Ascending aorta (tissue), 2 donors: ENCODE data around the gene DPPA4. TPM values are rescaled to one million over a fixed set of nuclear protein-coding genes. Genes with fewer than 3 reads are reported as not detected.

Experiments used
- DNase-seq, 2 donors: peaks; one replicate each; pipeline ENCODE4 v3.0.0-alpha.2; 2019; ENCODE audit warnings: low spot score in 2 of 2
- H3K27ac ChIP-seq, 2 donors: fragments of 200-600 bp; sonication (generic); one replicate each; pipeline ENCODE4 v1.5.1; 2016 to 2017; ENCODE audit warnings: mild to moderate bottlenecking in 1 of 2
- H3K27me3 ChIP-seq: fragments of 200-600 bp; sonication (generic); one replicate; pipeline ENCODE4 v1.5.1; 2017
- H3K36me3 ChIP-seq, 2 donors: fragments of 200-600 bp; sonication (generic); one replicate each; pipeline ENCODE4 v1.5.1; 2016
- H3K4me1 ChIP-seq, 2 donors: fragments of 200-600 bp; sonication (generic); one replicate each; pipeline ENCODE4 v1.5.1; 2016 to 2017; ENCODE audit warnings: mild to moderate bottlenecking in 1 of 2
- H3K4me3 ChIP-seq, 2 donors: fragments of 200-600 bp; sonication (generic); one replicate each; pipeline ENCODE4 v1.5.1; 2016 to 2017; ENCODE audit warnings: mild to moderate bottlenecking in 1 of 2
- H3K9me3 ChIP-seq, 2 donors: fragments of 200-600 bp; sonication (generic); one replicate each; pipeline ENCODE4 v1.5.1; 2016
- intact Hi-C: fragments of 100-400 bp; cut with DNase I; formaldehyde crosslinking; loops from one replicate; pipeline ENCODE4 v1.15.1; 2023
- total RNA-seq: library from RNA; depleted of rRNA; stranded (reverse); fragments of >200 nt; gene quantifications from one replicate; pipeline ENCODE4 v1.1.0, GENCODE V29; 2016
- TF ChIP-seq, protein P1 (sequence below), 3 experiments: fragments of 200-600 bp in 2 of 3; fragments of 450-650 bp in 1 of 3; sonication (generic) in 2 of 3; IDR thresholded peaks; one replicate each; pipeline ENCODE4 v1.5.1; 2016 to 2019; ENCODE audit warnings: antibody characterized with exemption in 3 of 3, mild to moderate bottlenecking in 1 of 3, moderate library complexity in 1 of 3

The DPPA4 gene
- total RNA-seq, 1 donor from 2014 or later = not detected

DNA sequence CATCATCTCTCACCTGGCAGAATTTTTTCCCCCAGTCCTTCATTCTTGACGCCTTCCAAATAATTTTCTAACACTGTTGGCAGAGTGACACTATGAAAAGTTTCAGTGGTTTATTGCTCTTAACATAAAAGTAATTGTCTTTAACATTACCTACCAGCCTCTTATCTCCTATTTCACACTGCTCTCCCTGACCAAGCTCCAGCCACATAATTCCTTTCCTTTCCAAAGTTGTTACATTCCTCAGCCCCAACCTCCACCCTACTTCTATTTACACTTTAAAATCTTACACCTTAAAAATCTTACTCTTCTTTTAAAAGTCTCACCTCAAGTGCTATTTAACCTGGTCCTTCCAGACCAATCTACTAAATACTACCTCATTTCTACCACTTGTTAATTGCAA lies 2.8 kb downstream of the DPPA4 start:
- Histone ChIP-seq H3K4me1 (no peaks in the 10 kb centered on the region), H3K4me3 (no peak overlapping the region), H3K9me3 (no peaks in the 10 kb centered on the region), H3K27me3 (no peaks in the 10 kb centered on the region), H3K27ac (no peak overlapping the region), H3K36me3 (no peaks in the 10 kb centered on the region)
- intact Hi-C loops = no loop called here
- no peak for DNase-seq
- TF ChIP-seq, protein P1, sequence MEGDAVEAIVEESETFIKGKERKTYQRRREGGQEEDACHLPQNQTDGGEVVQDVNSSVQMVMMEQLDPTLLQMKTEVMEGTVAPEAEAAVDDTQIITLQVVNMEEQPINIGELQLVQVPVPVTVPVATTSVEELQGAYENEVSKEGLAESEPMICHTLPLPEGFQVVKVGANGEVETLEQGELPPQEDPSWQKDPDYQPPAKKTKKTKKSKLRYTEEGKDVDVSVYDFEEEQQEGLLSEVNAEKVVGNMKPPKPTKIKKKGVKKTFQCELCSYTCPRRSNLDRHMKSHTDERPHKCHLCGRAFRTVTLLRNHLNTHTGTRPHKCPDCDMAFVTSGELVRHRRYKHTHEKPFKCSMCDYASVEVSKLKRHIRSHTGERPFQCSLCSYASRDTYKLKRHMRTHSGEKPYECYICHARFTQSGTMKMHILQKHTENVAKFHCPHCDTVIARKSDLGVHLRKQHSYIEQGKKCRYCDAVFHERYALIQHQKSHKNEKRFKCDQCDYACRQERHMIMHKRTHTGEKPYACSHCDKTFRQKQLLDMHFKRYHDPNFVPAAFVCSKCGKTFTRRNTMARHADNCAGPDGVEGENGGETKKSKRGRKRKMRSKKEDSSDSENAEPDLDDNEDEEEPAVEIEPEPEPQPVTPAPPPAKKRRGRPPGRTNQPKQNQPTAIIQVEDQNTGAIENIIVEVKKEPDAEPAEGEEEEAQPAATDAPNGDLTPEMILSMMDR (IDR thresholded peaks at IDR 0.05) = no peak

DNA sequence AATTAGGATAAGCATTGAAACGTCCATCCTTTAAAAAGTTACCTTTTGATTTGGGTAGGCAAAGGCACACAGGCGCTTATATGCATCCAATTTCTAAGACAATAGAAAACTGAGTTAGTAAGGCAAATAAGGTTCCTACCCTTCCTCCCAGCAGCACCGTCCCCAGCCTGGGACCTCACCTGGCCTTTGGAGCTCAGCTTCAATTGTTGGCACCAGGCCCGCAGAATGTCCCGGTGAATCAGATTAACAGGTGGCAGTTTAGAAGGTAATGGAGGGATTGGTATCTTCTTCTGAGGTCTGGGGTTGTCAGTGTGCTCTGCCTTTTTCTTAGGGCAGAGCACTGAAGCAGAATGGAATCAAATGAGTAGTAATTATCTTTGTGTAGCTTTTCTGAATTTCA lies 5.7 kb downstream of the DPPA4 start:
- Histone ChIP-seq H3K9me3 (no peaks in the 10 kb centered on the region), H3K4me3 (no peak overlapping the region), H3K36me3 (no peaks in the 10 kb centered on the region), H3K27ac (no peak overlapping the region), H3K27me3 (no peaks in the 10 kb centered on the region), H3K4me1 (no peaks in the 10 kb centered on the region)
- TF ChIP-seq, protein P1 (IDR thresholded peaks at IDR 0.05) = no peak
- DNase-seq = no peak
- intact Hi-C loops = no loop called here

DNA sequence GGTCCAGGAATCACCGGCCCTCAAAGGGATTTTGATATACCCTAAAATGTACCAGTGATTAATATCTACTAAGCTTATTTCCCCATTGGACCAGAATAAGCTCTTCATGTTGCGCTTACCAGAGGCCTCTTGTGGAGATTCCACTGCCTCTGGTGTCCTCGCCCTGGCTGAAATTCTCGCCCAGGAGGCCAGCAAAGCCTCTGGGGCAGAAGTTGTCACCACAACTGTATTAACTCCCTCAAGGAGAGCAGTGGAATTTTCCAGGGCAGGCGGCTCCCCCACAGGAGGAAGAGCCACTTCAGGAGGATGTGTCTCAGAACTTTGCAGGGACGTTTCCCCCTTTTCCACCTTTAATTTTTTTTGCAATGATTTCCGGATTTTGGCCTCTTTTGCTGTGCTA lies 6.9 kb downstream of the DPPA4 start:
- Histone ChIP-seq H3K27me3 (no peaks in the 10 kb centered on the region), H3K4me3 (no peak overlapping the region), H3K4me1 (no peaks in the 10 kb centered on the region), H3K36me3 (no peaks in the 10 kb centered on the region), H3K9me3 (no peaks in the 10 kb centered on the region), H3K27ac (no peak overlapping the region)
- intact Hi-C loops = no loop called here
- DNase-seq = no peak
- TF ChIP-seq, protein P1 (IDR thresholded peaks at IDR 0.05) = no peak

DNA sequence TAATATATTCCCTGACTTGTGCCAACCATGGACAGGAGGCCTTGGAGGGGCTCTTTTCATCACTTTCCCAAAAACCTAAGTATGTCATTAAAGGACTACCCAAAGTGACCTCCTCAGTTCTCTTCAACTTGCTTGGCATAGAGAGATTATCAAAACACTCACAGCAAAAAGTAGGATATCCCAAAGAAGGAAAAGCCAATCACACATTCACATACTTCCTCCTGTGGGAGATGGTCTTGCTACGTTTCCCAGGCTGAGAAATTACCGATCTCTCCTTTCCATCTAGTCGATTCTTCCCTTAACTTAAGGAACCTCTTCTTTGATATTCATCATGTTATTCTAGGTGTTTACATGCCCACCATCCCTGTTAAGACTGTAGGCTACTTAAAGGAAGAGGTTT lies 9.1 kb downstream of the DPPA4 start:
- H3K9me3 ChIP-seq = no peaks in the 10 kb centered on the region
- H3K4me1 ChIP-seq = no peaks in the 10 kb centered on the region
- TF ChIP-seq, protein P1 (IDR thresholded peaks at IDR 0.05) = no peak
- intact Hi-C loops = no loop called here
- H3K27ac ChIP-seq = no peak overlapping the region
- no peaks in the 10 kb centered on the region for H3K36me3 ChIP-seq
- H3K27me3 ChIP-seq = no peaks in the 10 kb centered on the region
- H3K4me3 ChIP-seq = no peak overlapping the region
- DNase-seq = no peak

DNA sequence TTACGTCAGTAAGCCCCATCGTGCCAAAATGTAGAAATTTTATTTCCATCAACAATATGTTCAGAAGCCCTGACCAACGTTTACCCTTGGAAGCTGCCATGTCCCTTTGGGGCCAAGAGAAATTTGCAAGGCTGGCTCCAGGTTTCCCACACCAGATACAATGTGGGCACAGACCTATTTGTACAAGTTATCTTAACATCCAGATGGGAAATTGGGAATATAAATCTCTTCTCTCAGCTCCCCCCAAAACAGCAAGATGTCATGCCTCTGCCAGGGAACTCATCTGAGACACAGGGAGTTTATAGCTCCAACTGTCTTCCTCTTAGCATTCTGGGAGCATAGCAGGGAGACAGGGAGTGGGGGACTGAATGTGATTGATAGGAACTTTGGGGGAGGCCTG lies 11.7 kb downstream of the DPPA4 start:
- Histone ChIP-seq H3K4me3 (no peak overlapping the region), H3K27me3 (no peaks in the 10 kb centered on the region), H3K27ac (no peak overlapping the region), H3K9me3 (no peaks in the 10 kb centered on the region), H3K4me1 (no peaks in the 10 kb centered on the region), H3K36me3 (no peaks in the 10 kb centered on the region)
- DNase-seq = no peak
- intact Hi-C loops = no loop called here
- TF ChIP-seq, protein P1 (IDR thresholded peaks at IDR 0.05) = no peak

DNA sequence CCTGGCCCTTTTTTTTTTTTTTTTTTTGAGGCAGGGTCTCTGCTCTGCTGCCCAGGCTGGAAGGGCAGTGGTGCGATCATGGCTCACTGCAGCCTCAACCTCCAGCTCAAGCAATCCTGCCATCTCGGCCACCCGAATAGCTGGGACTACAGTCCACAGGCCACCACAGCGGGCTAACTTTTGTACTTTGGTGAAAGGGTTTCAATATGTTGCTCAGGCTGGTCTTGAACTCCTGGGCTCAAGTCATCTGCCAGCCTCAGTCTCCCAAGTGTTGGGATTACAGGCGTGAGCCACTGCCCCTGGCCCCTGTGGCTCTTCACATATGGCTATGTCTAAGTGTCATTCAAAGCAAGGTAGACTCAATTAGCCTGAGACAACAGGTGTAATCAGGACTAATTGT lies 12.2 kb downstream of the DPPA4 start:
- H3K27me3 ChIP-seq = no peaks in the 10 kb centered on the region
- H3K27ac ChIP-seq = no peak overlapping the region
- no peaks in the 10 kb centered on the region for H3K9me3 ChIP-seq
- H3K36me3 ChIP-seq = no peaks in the 10 kb centered on the region
- no peak overlapping the region for H3K4me3 ChIP-seq
- no peaks in the 10 kb centered on the region for H3K4me1 ChIP-seq
- TF ChIP-seq, protein P1 (IDR thresholded peaks at IDR 0.05) = no peak
- intact Hi-C loops = no loop called here
- no peak for DNase-seq
